Mesenchymal stem cell (in vitro differentiated cells and primary cell): ENCODE measurements around the gene MVB12A.

Source experiments
- DNase-seq: peaks from one replicate; pipeline ENCODE4 v3.0.0-alpha.2; 2013
- H2AFZ ChIP-seq: one replicate; pipeline ENCODE4 v1.6.1; 2013; ENCODE audit warnings: low read depth, mild to moderate bottlenecking, control low read depth, inconsistent platforms, low read length, moderate library complexity
- H2AK5ac ChIP-seq: 2 replicates; pipeline ENCODE4 v1.6.1; 2013; ENCODE audit warnings: low read length, moderate library complexity, mild to moderate bottlenecking, inconsistent platforms; ENCODE audit not compliant: severe bottlenecking
- H2BK120ac ChIP-seq: one replicate; pipeline ENCODE4 v1.6.1; 2013; ENCODE audit warnings: low read depth, mild to moderate bottlenecking, inconsistent platforms, low read length, moderate library complexity
- H2BK12ac ChIP-seq, 2 experiments: one replicate each; pipeline ENCODE4 v1.6.1; 2013; ENCODE audit warnings: inconsistent platforms in 2 of 2, low read length in 2 of 2, mild to moderate bottlenecking in 2 of 2, moderate library complexity in 2 of 2, control low read depth in 1 of 2
- H2BK15ac ChIP-seq: one replicate; pipeline ENCODE4 v1.6.1; 2013; ENCODE audit warnings: mild to moderate bottlenecking, low read depth, inconsistent platforms; ENCODE audit not compliant: poor library complexity, severe bottlenecking
- H2BK5ac ChIP-seq: 2 replicates; pipeline ENCODE4 v1.6.1; 2013; ENCODE audit warnings: low read depth, mild to moderate bottlenecking, low read length, control low read depth, inconsistent platforms; ENCODE audit not compliant: poor library complexity, severe bottlenecking
- H3K14ac ChIP-seq, 2 experiments: one replicate each; pipeline ENCODE4 v1.6.1; 2013; ENCODE audit warnings: inconsistent platforms in 2 of 2, low read length in 2 of 2, control low read depth in 1 of 2, mild to moderate bottlenecking in 1 of 2, moderate library complexity in 1 of 2
- H3K18ac ChIP-seq, 2 experiments: one replicate each; pipeline ENCODE4 v1.6.1; 2013; ENCODE audit warnings: inconsistent platforms in 2 of 2, low read length in 2 of 2, control low read depth in 1 of 2, low read depth in 1 of 2, mild to moderate bottlenecking in 1 of 2
- H3K23ac ChIP-seq, 2 experiments: one replicate each; pipeline ENCODE4 v1.6.1; 2013; ENCODE audit warnings: inconsistent platforms in 2 of 2, low read length in 2 of 2, mild to moderate bottlenecking in 2 of 2, moderate library complexity in 2 of 2, control low read depth in 1 of 2
- H3K27ac ChIP-seq: 2 replicates; pipeline ENCODE4 v1.5.1; 2013; ENCODE audit warnings: mild to moderate bottlenecking, moderate library complexity, low read length, control low read depth, inconsistent platforms; ENCODE audit not compliant: poor library complexity, severe bottlenecking
- H3K27me3 ChIP-seq, 2 experiments: 2 replicates each; pipeline versions ENCODE4 v1.6.1 to v1.7.0; 2013; ENCODE audit warnings: low read length in 2 of 2, mild to moderate bottlenecking in 2 of 2, moderate library complexity in 2 of 2, control low read depth in 1 of 2, inconsistent platforms in 1 of 2; ENCODE audit not compliant: control insufficient read depth in 1 of 2, insufficient read depth in 1 of 2
- H3K36me3 ChIP-seq, 2 experiments: 2 replicates each; pipeline versions ENCODE4 v1.6.1 to v1.7.0; 2013; ENCODE audit warnings: low read length in 2 of 2, control low read depth in 1 of 2, inconsistent platforms in 1 of 2, low read depth in 1 of 2, mild to moderate bottlenecking in 1 of 2; ENCODE audit not compliant: insufficient read depth in 2 of 2, control insufficient read depth in 1 of 2
- H3K4ac ChIP-seq, 2 experiments: one replicate each; pipeline ENCODE4 v1.6.1; 2013; ENCODE audit warnings: inconsistent platforms in 2 of 2, low read length in 2 of 2, mild to moderate bottlenecking in 2 of 2, moderate library complexity in 2 of 2, control low read depth in 1 of 2, low read depth in 1 of 2
- H3K4me1 ChIP-seq: 2 replicates; pipeline ENCODE4 v1.6.1; 2013; ENCODE audit warnings: low read depth, low read length, control low read depth; ENCODE audit not compliant: control insufficient read depth, insufficient read depth
- H3K4me2 ChIP-seq: 2 replicates; pipeline ENCODE4 v1.6.1; 2013; ENCODE audit warnings: low read length, mild to moderate bottlenecking, inconsistent platforms; ENCODE audit not compliant: poor library complexity, severe bottlenecking
- H3K4me3 ChIP-seq, 2 experiments: 2 replicates each; pipeline versions ENCODE4 v1.5.1 to v1.7.0; 2013; ENCODE audit warnings: low read length in 2 of 2, mild to moderate bottlenecking in 2 of 2, control low read depth in 1 of 2, low read depth in 1 of 2; ENCODE audit not compliant: insufficient read depth in 1 of 2
- H3K79me1 ChIP-seq: replicated peaks from 2 replicates; pipeline ENCODE4 v1.6.1; 2013; ENCODE audit warnings: mild to moderate bottlenecking, control low read depth, low read length, inconsistent platforms; ENCODE audit not compliant: poor library complexity, severe bottlenecking
- H3K9ac ChIP-seq: 2 replicates; pipeline ENCODE4 v1.7.0; 2013; ENCODE audit warnings: mild to moderate bottlenecking, low read length, moderate library complexity
- H3K9me3 ChIP-seq: 2 replicates; pipeline ENCODE4 v1.7.0; 2013; ENCODE audit warnings: mild to moderate bottlenecking, low read length; ENCODE audit not compliant: control insufficient read depth
- H4K8ac ChIP-seq: one replicate; pipeline ENCODE4 v1.6.1; 2013; ENCODE audit warnings: inconsistent platforms, mild to moderate bottlenecking, low read length, moderate library complexity
- H4K91ac ChIP-seq: one replicate; pipeline ENCODE4 v1.6.1; 2013; ENCODE audit warnings: mild to moderate bottlenecking, low read length, inconsistent platforms
- WGBS: methylation state at CpG from one replicate; pipeline ENCODE4 v1.1.7; 2013; ENCODE audit warnings: mixed read lengths; 5-methylcytosine and 5-hydroxymethylcytosine counted together

Gene MVB12A

DNA sequence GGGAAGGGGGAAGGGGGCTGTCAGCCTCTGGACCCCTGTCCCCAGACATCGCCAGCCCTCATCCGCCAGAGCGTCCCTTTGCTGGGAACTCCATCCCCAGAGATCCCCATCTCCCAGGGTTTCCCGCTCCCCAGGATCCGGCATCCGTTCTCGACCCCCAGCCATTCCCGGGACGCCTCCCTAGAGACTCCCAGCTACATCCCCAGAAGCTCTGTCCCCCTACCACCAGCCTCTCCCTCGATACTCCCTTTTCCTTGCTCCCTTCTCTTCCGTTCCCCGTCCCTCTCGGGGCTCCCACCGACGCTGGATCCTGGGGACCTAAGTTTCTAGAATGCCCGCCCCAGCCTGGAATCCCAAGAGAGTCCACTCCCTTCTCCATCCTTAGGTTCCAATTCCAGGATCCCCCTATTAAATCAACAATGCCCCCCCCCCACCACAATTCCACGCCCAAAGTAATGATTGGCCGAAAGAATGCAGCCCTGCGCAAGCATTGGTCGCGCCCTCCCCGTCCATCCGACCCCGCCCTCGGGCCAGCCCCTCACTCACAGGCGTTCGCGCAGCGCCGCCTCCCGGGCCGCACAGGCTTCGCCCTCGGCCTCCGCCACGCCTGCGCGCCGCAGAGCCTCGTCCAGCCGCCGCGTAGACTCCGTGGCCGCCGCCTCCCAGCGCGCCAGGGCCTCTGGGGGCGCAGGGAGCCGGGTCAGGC lies 29.0 kb upstream of the MVB12A start:
- under 1% methylated on average over 50 of the region's 50 CpGs for WGBS
- peak overlapping the region; percentile 70 for H3K9ac ChIP-seq
- H3K18ac ChIP-seq: peak overlapping the region in 1 of 2 experiments; percentile 83

DNA sequence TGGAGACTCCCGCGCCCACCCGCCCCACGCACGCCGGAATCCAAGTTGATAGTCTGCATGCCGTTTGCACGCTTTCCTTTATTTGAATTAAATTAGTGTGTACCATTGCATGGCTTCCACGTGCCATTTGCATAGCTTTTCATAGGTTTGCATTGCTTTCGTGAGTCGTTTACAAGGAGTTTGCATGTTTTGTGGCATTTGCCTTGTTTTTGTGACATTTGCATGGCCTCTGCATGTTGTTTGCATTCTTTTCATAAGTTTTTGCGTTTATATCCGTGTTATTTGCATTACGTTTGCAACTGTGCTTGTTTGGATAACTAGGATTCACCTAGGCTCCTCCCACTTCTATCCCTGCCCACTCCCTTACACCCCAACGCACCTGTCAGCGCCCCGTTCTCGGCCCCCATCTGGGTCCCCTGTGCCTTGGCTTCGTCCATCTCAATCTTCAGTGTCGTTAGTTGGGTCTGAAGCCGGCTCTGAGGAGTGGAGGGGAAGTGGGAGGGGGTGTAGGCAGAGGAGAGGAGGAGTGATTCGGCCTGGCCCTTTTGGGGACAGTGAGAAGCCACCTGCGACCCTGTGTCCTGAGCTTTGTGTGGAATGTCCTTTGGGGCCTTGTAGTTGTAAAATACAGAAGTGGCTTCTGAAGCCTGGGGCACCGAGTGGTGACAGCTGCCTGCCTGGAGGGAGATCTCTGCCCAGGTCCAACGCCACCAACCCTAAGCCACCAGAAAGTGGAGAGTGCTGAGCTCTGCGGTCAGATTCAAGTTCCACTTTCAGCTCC lies 28.3 kb upstream of the MVB12A start:
- H2AK5ac ChIP-seq: no peak overlapping the region
- H3K9me3 ChIP-seq: peaks cover 5% of the 10 kb centered on the region
- no peak overlapping the region for H2BK5ac ChIP-seq
- no peak overlapping the region for H3K27ac ChIP-seq
- H4K8ac ChIP-seq: peak overlapping the region; percentile 78
- H3K18ac ChIP-seq: no peak overlapping the region
- H2BK12ac ChIP-seq: peak overlapping the region in 1 of 2 experiments; percentile 76
- H3K14ac ChIP-seq: no peak overlapping the region
- no peak overlapping the region for H3K23ac ChIP-seq
- H3K4ac ChIP-seq: peak overlapping the region in 1 of 2 experiments; percentile 26
- DNase-seq: no peak
- H4K91ac ChIP-seq: no peak overlapping the region
- H3K4me2 ChIP-seq: peak overlapping the region; percentile 91
- no peak overlapping the region for H2BK120ac ChIP-seq
- peak overlapping the region; percentile 42 to 82 for H3K4me3 ChIP-seq
- peaks cover 12 to 26% of the 10 kb centered on the region in 2 experiments for H3K27me3 ChIP-seq
- WGBS: 21% methylated on average over 20 of the region's 26 CpGs
- peaks cover 10% of the 10 kb centered on the region for H3K4me1 ChIP-seq
- H3K79me1 ChIP-seq: no peaks in the 10 kb centered on the region
- H2BK15ac ChIP-seq: no peak overlapping the region
- H2AFZ ChIP-seq: peak overlapping the region; percentile 47
- no peak overlapping the region for H3K9ac ChIP-seq
- no peaks in the 10 kb centered on the region for H3K36me3 ChIP-seq

More for the DNA sequence above, 29.0 kb upstream of the MVB12A start:
- peak; percentile 93 for DNase-seq
- no peak overlapping the region for H2AK5ac ChIP-seq
- peak overlapping the region; percentile 42 to 82 for H3K4me3 ChIP-seq
- no peak overlapping the region for H3K4ac ChIP-seq
- peak overlapping the region; percentile 69 for H2AFZ ChIP-seq
- no peak overlapping the region for H2BK12ac ChIP-seq
- peaks cover 5% of the 10 kb centered on the region for H3K9me3 ChIP-seq
- H3K36me3 ChIP-seq: no peaks in the 10 kb centered on the region
- H3K4me2 ChIP-seq: peak overlapping the region; percentile 91
- H3K27me3 ChIP-seq: peaks cover 12 to 26% of the 10 kb centered on the region in 2 experiments
- H4K8ac ChIP-seq: peak overlapping the region; percentile 45
- H2BK15ac ChIP-seq: no peak overlapping the region
- peak overlapping the region; percentile 27 for H4K91ac ChIP-seq
- H3K23ac ChIP-seq: peak overlapping the region in 1 of 2 experiments; percentile 40
- H3K27ac ChIP-seq: no peak overlapping the region
- no peaks in the 10 kb centered on the region for H3K79me1 ChIP-seq
- H3K4me1 ChIP-seq: peaks cover 10% of the 10 kb centered on the region
- no peak overlapping the region for H3K14ac ChIP-seq
- H2BK120ac ChIP-seq: peak overlapping the region; percentile 34
- H2BK5ac ChIP-seq: no peak overlapping the region

DNA sequence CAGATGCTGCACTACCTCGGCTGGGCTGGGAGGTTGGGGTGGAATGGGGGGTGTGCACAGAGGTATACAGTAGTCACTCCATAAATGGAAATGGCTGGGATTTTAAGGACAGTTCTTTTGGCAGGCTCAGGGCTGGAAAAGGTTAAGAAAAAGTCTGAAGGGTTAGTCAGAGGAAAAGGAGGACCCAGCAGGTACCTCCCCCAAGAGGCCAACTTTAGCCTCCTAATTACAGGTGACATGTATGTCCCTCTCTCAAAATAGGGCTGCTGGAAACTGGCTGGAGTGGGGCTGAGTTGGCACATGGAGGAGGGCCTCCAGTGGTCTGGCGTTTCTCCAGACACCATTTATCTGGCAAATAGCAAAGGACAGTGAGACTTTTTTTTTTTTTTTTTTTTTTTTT lies 26.8 kb upstream of the MVB12A start:
- Histone ChIP-seq H2AFZ (no peak overlapping the region), H2BK15ac (no peak overlapping the region), H2BK12ac (no peak overlapping the region), H3K18ac (no peak overlapping the region), H2BK5ac (no peak overlapping the region), H3K9ac (no peak overlapping the region), H3K79me1 (no peaks in the 10 kb centered on the region), H3K4me3 (no peak overlapping the region), H4K8ac (no peak overlapping the region), H3K23ac (no peak overlapping the region), H3K14ac (no peak overlapping the region), H3K36me3 (no peaks in the 10 kb centered on the region), H2AK5ac (no peak overlapping the region), H2BK120ac (no peak overlapping the region), H3K27ac (no peak overlapping the region), H3K4me1 (peaks cover 10% of the 10 kb centered on the region), H3K27me3 (peaks cover 12 to 26% of the 10 kb centered on the region in 2 experiments), H3K4me2 (no peak overlapping the region), H3K9me3 (peaks cover 5% of the 10 kb centered on the region), H3K4ac (no peak overlapping the region), H4K91ac (no peak overlapping the region)
- no peak for DNase-seq
- WGBS: 83% methylated on average over 2 of the region's 2 CpGs

DNA sequence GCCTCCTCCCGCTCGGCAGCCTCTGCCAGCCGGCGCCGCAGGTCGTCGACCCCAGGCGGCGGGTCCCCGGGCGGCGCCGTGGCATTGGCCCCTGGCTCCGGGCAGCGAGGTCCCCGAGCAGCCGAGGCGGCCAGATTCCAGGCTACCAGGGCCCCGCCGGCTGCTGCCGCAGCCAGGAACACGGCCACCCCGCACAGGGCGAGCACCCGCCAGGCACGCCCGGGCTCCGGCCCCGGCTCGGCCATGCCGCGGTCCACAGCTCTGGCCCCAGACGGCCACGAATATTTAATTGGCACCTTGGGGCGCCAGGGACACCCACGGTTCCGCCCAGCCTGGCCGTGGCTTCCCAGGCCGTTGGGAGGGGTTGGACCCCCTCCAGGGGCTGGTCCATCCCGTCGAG lies 25.9 kb upstream of the MVB12A start, which contains the start of gene CCDC194:
TSS of gene CCDC194 (minus strand) at position 283 of the 400 bp plus-strand sequence. CDS start at position 245, 38 bp downstream.
- Histone ChIP-seq H3K9me3 (peaks cover 5% of the 10 kb centered on the region), H3K23ac (no peak within 1 kb of the TSS), H3K27me3 (peaks cover 12 to 26% of the 10 kb centered on the region in 2 experiments), H3K36me3 (no peaks in the 10 kb centered on the region), H2AK5ac (no peak within 1 kb of the TSS), H3K4ac (no peak within 1 kb of the TSS), H4K8ac (no peak within 1 kb of the TSS), H2BK12ac (peak within 1 kb of the TSS in 1 of 2 experiments; percentile 16), H2AFZ (no peak within 1 kb of the TSS), H2BK120ac (no peak within 1 kb of the TSS), H3K4me1 (peaks cover 10% of the 10 kb centered on the region), H3K18ac (no peak within 1 kb of the TSS), H3K27ac (no peak within 1 kb of the TSS), H3K4me2 (no peak within 1 kb of the TSS), H2BK5ac (no peak within 1 kb of the TSS), H2BK15ac (no peak within 1 kb of the TSS), H3K14ac (no peak within 1 kb of the TSS), H3K4me3 (no peak within 1 kb of the TSS), H3K79me1 (no peaks in the 10 kb centered on the region), H3K9ac (no peak within 1 kb of the TSS), H4K91ac (peak within 1 kb of the TSS; percentile 22)
- no peak for DNase-seq
- 94% methylated on average over 41 of the region's 41 CpGs for WGBS
